LNCAP (cell line): Measurements from ENCODE around the gene TGFBR3L.

Experiments
- TF ChIP-seq, protein P1 (sequence below): fragments of 450-650 bp; IDR thresholded peaks from 2 replicates; pipeline ENCODE4 v1.5.1; 2017; ENCODE audit warnings: mild to moderate bottlenecking

Gene TGFBR3L

DNA sequence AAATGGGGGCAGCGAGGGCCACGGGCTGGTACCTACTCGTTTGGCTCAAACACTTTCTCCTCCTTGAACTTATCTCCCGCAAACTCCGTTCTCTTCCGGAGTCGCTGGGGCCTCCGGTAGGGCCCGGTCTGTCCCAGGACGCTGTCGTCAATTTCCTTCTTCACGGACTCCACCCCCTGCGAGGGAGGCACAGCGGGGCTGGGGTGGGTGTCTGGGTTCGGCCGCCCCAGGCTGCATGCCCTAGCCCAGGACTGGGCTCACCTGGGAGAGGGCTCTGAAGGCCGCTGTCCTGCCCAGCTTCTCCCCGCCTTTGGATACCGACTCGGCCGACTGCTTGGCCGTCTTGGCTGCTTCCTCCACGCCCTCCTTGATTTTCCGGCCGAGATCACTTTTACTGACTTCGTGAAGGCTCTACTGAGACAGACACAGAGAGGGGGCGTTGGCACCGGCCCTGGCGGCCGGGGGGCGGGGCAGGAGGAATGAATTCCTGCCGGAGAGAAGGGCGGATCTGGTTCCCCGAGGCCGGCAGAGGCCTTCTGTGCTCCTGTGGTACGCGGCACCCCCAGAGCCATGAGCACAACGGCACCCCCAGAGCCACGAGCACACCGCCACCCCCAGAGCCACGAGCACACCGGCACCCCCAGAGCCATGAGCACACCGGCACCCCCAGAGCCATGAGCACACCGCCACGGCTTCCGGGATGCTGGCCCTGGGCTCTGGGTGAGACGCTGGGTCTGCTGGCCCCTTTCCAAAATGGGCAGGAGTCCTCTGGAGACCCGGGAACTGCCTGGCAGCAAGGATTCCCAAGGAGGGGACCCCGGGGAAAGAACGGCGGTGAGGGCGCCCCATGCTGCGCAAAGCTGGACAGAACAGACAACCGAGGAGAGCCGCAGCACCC lies 19.4 kb downstream of the TGFBR3L start:
- TF ChIP-seq, protein P1, sequence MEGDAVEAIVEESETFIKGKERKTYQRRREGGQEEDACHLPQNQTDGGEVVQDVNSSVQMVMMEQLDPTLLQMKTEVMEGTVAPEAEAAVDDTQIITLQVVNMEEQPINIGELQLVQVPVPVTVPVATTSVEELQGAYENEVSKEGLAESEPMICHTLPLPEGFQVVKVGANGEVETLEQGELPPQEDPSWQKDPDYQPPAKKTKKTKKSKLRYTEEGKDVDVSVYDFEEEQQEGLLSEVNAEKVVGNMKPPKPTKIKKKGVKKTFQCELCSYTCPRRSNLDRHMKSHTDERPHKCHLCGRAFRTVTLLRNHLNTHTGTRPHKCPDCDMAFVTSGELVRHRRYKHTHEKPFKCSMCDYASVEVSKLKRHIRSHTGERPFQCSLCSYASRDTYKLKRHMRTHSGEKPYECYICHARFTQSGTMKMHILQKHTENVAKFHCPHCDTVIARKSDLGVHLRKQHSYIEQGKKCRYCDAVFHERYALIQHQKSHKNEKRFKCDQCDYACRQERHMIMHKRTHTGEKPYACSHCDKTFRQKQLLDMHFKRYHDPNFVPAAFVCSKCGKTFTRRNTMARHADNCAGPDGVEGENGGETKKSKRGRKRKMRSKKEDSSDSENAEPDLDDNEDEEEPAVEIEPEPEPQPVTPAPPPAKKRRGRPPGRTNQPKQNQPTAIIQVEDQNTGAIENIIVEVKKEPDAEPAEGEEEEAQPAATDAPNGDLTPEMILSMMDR = no peak

DNA sequence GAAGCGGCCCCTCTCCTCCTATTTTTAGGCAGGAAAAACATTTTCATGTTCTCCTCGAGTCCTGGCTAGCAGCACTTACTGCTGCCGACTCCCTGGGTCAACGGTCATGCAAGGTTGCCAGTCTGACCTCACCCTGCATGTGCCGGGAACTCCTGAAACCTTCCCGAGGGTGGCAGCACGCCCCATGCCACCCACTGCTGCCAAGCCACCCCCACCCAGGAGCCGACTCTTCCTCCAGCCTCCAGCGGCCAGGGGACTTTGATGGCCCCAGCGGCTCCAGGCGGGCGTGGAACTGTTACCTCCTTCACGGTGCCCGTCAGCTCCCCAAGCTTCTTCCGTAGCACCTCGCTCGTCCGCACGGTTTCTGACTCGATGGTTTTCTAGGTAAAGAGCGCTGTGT lies 20.1 kb downstream of the TGFBR3L start:
- TF ChIP-seq, protein P1 = no peak

DNA sequence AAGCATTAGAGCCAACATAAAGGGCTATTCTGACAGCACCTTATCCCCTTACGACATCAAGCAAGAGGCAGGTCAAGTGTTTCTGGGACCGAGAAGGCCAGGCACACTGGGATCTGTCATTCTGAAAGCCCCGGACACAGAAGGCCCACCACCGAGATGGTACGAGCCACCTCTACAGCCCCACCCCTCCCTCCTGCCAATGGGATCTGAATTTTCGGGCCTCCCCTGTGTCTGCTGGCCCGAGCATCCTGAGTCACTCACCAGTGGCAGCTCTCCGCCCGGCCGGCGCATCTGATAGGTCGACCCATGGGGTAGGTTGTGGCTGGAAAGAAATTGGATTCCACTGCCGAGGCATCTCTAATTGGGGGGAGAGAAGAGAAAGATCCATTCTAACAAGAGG lies 26.2 kb downstream of the TGFBR3L start:
- TF ChIP-seq, protein P1 = no peak

DNA sequence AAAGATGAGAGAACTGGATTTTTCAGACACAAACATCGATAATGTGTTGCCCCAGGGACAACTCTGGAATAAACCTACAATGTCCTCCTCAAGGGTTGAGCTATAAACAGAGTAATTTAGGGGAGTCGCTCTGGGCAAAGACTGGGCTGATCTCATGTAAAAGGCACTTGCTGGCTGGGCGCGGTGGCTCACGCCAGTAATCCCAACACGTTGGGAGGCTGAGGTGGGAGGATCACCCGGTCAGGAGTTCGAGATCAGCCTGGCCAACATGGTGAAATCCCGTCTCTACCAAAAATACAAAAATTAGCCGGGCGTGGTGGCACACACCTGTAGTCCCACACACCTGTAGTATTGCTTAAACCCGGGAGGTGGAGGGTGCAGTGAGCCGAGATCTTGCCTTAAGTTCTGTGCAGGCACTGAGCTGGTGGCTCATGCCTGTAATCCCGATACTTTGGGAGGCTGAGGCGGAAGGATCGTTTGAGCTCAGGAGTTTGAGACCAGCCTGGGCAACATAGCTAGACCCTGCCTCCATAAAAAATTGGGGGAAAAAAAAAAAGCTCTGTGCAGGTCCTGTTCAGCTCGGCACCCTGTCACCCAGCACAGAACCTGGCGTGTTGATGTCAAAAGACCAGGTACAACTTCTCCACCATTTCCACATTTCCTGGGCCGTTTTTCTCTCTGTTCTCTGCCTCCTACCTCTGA lies 27.4 kb downstream of the TGFBR3L start:
- TF ChIP-seq, protein P1 = no peak

DNA sequence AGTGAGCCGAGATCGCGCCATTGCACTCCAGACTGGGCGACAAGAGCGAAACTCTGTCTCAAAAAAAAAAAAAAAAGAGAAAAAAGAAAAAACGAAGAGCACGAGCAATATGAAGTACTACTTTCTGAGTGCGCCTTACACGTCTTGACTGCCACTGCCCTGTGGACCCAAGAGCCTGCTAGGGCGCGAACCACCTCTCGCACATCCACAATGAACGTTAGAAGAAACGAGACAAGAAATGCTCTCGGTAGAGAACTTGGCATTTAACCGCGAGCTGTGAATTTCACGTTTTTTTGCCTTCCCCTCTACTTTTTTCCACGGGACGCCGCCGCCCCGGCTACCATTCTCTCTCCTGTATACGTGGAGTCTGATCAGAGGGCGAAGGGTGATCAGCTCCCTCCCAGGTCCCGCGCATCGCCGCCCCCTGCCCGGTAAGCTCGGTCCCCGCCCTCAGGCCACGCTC lies 28.4 kb downstream of the TGFBR3L start:
- TF ChIP-seq, protein P1 = no peak

DNA sequence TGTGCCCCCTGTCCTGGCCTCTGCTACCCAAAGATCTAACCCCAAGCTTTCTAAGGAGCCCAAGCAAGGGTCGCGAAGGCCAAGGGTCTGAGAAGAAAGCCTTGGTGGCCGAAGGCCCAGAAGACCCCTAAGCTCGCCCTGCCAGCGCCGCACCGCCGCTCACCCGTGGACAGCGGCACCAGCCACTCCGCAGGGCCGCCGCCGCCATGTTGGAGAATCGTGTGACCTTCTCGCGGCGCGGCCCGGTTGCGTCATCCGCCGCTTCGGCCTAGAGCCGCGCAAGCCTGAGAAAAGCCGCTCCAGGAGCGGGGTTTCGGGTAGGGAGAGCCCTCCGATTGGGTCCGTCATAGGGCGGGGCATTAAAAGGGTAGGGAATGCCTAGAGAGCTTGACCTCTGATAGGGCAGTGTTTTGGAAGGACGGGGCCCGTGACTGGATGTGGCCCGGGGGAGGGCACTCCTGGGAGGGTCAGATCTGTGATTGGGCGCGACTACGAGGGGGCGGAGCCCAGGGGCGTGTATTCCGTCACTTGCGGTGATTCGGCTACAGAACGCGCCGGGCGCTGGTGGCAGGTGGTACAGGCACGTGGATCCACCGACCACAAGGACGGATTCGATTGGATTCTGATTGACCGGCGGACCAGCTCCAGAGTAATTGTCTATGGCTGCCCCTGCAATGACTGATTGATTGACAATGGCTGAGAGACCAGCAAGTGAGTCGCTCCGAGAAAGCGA lies 29.0 kb downstream of the TGFBR3L start, which contains the start of gene TIMM44:
Gene TIMM44 (minus strand): TSS at position 223 of the 733 bp plus-strand sequence. CDS start 15 bp downstream, at position 208.
- TF ChIP-seq, protein P1 = no peak

DNA sequence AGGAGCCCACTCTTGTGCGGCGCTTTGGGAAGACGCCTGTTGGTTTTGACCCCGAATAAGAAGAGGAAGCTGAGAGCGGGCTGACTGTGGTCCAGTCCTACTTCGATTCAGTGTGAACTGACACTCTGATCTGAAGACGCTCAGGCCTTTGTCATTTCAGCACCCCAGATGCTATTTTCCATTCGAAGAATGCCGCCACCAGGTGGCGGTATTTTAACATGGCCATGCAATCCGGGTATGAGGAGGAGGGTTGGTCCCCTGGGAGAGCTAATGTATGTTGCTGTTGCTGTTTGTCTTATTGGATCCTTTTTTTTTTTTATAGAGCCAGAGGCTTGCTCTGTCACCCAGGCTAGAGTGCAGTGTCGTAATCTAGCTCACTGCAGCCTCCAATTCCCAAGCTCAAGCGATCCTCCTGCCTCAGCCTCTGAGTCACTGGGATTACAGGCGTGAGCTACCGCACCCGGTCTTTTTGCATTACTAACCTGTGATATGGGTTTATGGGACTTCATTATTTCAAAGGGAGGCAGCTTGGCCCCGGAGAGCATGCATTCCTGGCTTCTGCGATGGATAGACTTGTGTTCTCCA lies 29.6 kb downstream of the TGFBR3L start:
- TF ChIP-seq, protein P1 = peak; percentile 84
